Stimulated activated CD8-positive, alpha-beta memory T cell treated with anti-CD3 and anti-CD28 coated beads, Interleukin-7, amount 100 ng/mL, for 1 hour (primary cell): Measurements from ENCODE around the gene ABLIM2.

Experiments used
- DNase-seq, 2 donors: peaks; one replicate each; pipeline ENCODE4 v3.0.0-alpha.2; 2020; ENCODE audit warnings: low read depth in 2 of 2

The ABLIM2 gene

GRCh38 chr4:8192748-8193738 is 34.4 kb upstream of the ABLIM2 start:
- no peak for DNase-seq

GRCh38 chr4:8191136-8191747 is 32.6 kb upstream of the ABLIM2 start:
- no peak for DNase-seq

- DNase-seq = no peak
Measured at GRCh38 chr4:8189551-8190466, 31.2 kb upstream of the ABLIM2 start.

GRCh38 chr4:8188743-8189550 is 30.3 kb upstream of the ABLIM2 start:
- no peak for DNase-seq

- DNase-seq = no peak
Measured at GRCh38 chr4:8188085-8188484, 29.5 kb upstream of the ABLIM2 start.

GRCh38 chr4:8185930-8186329 is 27.3 kb upstream of the ABLIM2 start:
- DNase-seq = no peak

GRCh38 chr4:8185295-8185694 is 26.7 kb upstream of the ABLIM2 start:
- DNase-seq = no peak

GRCh38 chr4:8184061-8184460 is 25.4 kb upstream of the ABLIM2 start:
- no peak for DNase-seq

GRCh38 chr4:8182858-8183725 is 24.5 kb upstream of the ABLIM2 start:
- no peak for DNase-seq

GRCh38 chr4:8182294-8182693 is 23.7 kb upstream of the ABLIM2 start:
- DNase-seq = no peak

GRCh38 chr4:8181844-8182243 is 23.2 kb upstream of the ABLIM2 start:
- no peak for DNase-seq

- no peak for DNase-seq
Measured at GRCh38 chr4:8181119-8181518, 22.5 kb upstream of the ABLIM2 start.

- no peak for DNase-seq
Measured at GRCh38 chr4:8180310-8181093, 21.9 kb upstream of the ABLIM2 start.

GRCh38 chr4:8179771-8180170 is 21.2 kb upstream of the ABLIM2 start:
- no peak for DNase-seq

GRCh38 chr4:8179074-8179473 is 20.5 kb upstream of the ABLIM2 start:
- no peak for DNase-seq

- no peak for DNase-seq
Measured at GRCh38 chr4:8177956-8178355, 19.3 kb upstream of the ABLIM2 start.

GRCh38 chr4:8177552-8177951 is 18.9 kb upstream of the ABLIM2 start:
- DNase-seq = no peak

GRCh38 chr4:8176547-8177399 is 18.2 kb upstream of the ABLIM2 start:
- DNase-seq = no peak
